Parathyroid adenoma (tissue), 2 donors: ENCODE results near the gene TMSB4X.
A peak's percentile ranks its signal among the peaks of the same experiment; 100 is the strongest.

Source experiments
- H2AFZ ChIP-seq: fragments of 300-600 bp; sonication (generic); one replicate; pipeline ENCODE4 v1.7.0; 2017; ENCODE audit warnings: antibody characterized with exemption, mild to moderate bottlenecking
- H3K27ac ChIP-seq: fragments of 300-600 bp; sonication (generic); one replicate; pipeline ENCODE4 v1.7.0; 2017
- H3K27me3 ChIP-seq: fragments of 300-600 bp; sonication (generic); one replicate; pipeline ENCODE4 v1.7.0; 2017; ENCODE audit warnings: low read length; ENCODE audit not compliant: control insufficient read depth, insufficient read depth
- H3K36me3 ChIP-seq: fragments of 300-600 bp; sonication (generic); one replicate; pipeline ENCODE4 v1.7.0; 2017; ENCODE audit warnings: low read length; ENCODE audit not compliant: control insufficient read depth, insufficient read depth
- H3K4me1 ChIP-seq: fragments of 300-600 bp; sonication (generic); one replicate; pipeline ENCODE4 v1.7.0; 2017; ENCODE audit warnings: control low read depth
- H3K4me2 ChIP-seq: fragments of 300-600 bp; sonication (generic); one replicate; pipeline ENCODE4 v1.7.0; 2017; ENCODE audit warnings: low read length
- H3K4me3 ChIP-seq: fragments of 300-600 bp; sonication (generic); one replicate; pipeline ENCODE4 v1.7.0; 2017; ENCODE audit warnings: low read depth, low read length
- H3K79me2 ChIP-seq: fragments of 300-600 bp; sonication (generic); one replicate; pipeline ENCODE4 v1.7.0; 2017; ENCODE audit warnings: control low read depth
- H3K9ac ChIP-seq: fragments of 300-600 bp; sonication (generic); one replicate; pipeline ENCODE4 v1.7.0; 2017; ENCODE audit warnings: mild to moderate bottlenecking
- H3K9me3 ChIP-seq: fragments of 300-600 bp; sonication (generic); one replicate; pipeline ENCODE4 v1.7.0; 2017; ENCODE audit warnings: low read length; ENCODE audit not compliant: control insufficient read depth
- TF ChIP-seq, protein P1 (sequence below): fragments of 300-600 bp; sonication (generic); IDR thresholded peaks from one replicate; pipeline ENCODE4 v1.7.0; 2017; ENCODE audit warnings: antibody characterized with exemption, mild to moderate bottlenecking
- donor health status: primary hyperparathyroidism.

The TMSB4X gene

GRCh38 chrX:12949927-12950656, 24.8 kb upstream of the TMSB4X start:
- H3K36me3 ChIP-seq = no peaks in the 10 kb centered on the region
- H3K27me3 ChIP-seq = no peaks in the 10 kb centered on the region
- peak overlapping the region; percentile 15 for H3K27ac ChIP-seq
- H3K9me3 ChIP-seq = no peaks in the 10 kb centered on the region
- TF ChIP-seq, protein P1, sequence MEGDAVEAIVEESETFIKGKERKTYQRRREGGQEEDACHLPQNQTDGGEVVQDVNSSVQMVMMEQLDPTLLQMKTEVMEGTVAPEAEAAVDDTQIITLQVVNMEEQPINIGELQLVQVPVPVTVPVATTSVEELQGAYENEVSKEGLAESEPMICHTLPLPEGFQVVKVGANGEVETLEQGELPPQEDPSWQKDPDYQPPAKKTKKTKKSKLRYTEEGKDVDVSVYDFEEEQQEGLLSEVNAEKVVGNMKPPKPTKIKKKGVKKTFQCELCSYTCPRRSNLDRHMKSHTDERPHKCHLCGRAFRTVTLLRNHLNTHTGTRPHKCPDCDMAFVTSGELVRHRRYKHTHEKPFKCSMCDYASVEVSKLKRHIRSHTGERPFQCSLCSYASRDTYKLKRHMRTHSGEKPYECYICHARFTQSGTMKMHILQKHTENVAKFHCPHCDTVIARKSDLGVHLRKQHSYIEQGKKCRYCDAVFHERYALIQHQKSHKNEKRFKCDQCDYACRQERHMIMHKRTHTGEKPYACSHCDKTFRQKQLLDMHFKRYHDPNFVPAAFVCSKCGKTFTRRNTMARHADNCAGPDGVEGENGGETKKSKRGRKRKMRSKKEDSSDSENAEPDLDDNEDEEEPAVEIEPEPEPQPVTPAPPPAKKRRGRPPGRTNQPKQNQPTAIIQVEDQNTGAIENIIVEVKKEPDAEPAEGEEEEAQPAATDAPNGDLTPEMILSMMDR = no peak
- no peak overlapping the region for H3K9ac ChIP-seq
- no peaks in the 10 kb centered on the region for H3K79me2 ChIP-seq
- H2AFZ ChIP-seq = peak overlapping the region; percentile 72
- H3K4me1 ChIP-seq = peaks cover 3% of the 10 kb centered on the region
- H3K4me3 ChIP-seq = no peak overlapping the region
- no peak overlapping the region for H3K4me2 ChIP-seq

- H3K36me3 ChIP-seq = no peaks in the 10 kb centered on the region
- H3K4me2 ChIP-seq = no peak overlapping the region
- peaks cover 3% of the 10 kb centered on the region for H3K4me1 ChIP-seq
- H3K27me3 ChIP-seq = no peaks in the 10 kb centered on the region
- no peak overlapping the region for H3K4me3 ChIP-seq
- TF ChIP-seq, protein P1 = no peak
- H3K9ac ChIP-seq = no peak overlapping the region
- no peaks in the 10 kb centered on the region for H3K9me3 ChIP-seq
- peak overlapping the region; percentile 28 for H2AFZ ChIP-seq
- H3K27ac ChIP-seq = peak overlapping the region; percentile 15
- no peaks in the 10 kb centered on the region for H3K79me2 ChIP-seq
Observed at GRCh38 chrX:12950851-12951594, 23.9 kb upstream of the TMSB4X start.

DNA sequence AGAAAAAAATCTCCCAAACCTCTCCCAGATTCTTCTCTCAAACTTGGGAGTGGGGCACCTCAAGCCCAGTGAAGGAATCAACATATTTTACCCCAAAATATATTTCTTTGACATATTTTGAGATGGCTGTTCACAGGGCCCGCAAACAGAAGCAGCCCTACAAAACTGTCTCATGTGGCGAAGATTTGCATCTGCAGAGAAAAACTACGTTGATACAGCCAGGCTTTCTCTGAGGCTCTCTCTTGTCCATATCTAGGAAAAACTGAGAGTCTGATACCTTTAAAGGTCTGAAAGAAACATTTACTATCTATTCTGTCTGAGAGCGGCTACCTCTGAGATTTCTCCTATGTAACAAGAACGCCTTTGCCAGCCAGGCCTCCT, 23.3 kb upstream of the TMSB4X start:
- Histone ChIP-seq H3K27ac (no peak overlapping the region), H2AFZ (no peak overlapping the region), H3K36me3 (no peaks in the 10 kb centered on the region), H3K4me3 (no peak overlapping the region), H3K79me2 (no peaks in the 10 kb centered on the region), H3K4me1 (peaks cover 3% of the 10 kb centered on the region), H3K9ac (no peak overlapping the region), H3K9me3 (no peaks in the 10 kb centered on the region), H3K27me3 (no peaks in the 10 kb centered on the region), H3K4me2 (no peak overlapping the region)
- TF ChIP-seq, protein P1 = no peak

DNA sequence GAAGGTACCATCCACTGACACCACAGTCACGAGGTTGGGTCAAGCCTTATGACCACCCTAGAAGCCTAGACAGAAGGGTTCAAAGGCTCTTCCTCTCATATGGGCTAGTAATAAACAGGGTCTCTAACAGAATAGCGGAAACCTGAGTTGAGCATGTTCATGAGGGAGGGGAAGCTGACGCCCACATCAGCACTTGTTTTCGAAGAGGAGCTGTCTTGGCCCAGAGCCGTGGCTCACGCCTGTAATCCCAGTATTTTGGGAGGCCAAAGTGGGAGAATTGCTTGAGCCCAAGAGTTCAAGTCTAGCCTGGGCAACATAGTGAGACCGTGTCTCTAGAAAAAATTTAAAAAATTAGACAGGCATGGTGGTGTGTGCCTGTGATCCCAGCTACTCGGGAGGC, 21.5 kb upstream of the TMSB4X start:
- H3K9ac ChIP-seq = no peak overlapping the region
- H3K27me3 ChIP-seq = no peaks in the 10 kb centered on the region
- no peaks in the 10 kb centered on the region for H3K9me3 ChIP-seq
- H3K4me1 ChIP-seq = peaks cover 3% of the 10 kb centered on the region
- H3K27ac ChIP-seq = no peak overlapping the region
- no peak overlapping the region for H3K4me3 ChIP-seq
- no peaks in the 10 kb centered on the region for H3K79me2 ChIP-seq
- TF ChIP-seq, protein P1 = no peak
- no peak overlapping the region for H2AFZ ChIP-seq
- H3K36me3 ChIP-seq = no peaks in the 10 kb centered on the region
- no peak overlapping the region for H3K4me2 ChIP-seq
